B cell (primary cell): Measurements from ENCODE around the gene AMBRA1. TPM values are rescaled to one million over a fixed set of nuclear protein-coding genes. Genes with fewer than 3 reads are reported as not detected.

ENCODE experiments used
- ATAC-seq: fragments of 200-7000 bp; cut with Tn5 transposase; one replicate; pipeline ENCODE4 v1.10.0; 2021; ENCODE audit warnings: low read depth, mild to moderate bottlenecking, moderate number of reproducible peaks, moderate library complexity
- CTCF ChIA-PET: fragments of 350-600 bp; sonication (Branson Sonifier 250); formaldehyde crosslinking; loops from one replicate; lab custom pipeline; 2021; ENCODE audit warnings: antibody characterized with exemption, inconsistent platforms; lab: Charles Lee
- POLR2A ChIA-PET: fragments of 350-600 bp; sonication (Branson Sonifier 250); formaldehyde crosslinking; loops from one replicate; lab custom pipeline; 2021; ENCODE audit warnings: antibody characterized with exemption; lab: Charles Lee
- DNase-seq: peaks from one replicate; pipeline ENCODE4 v3.0.0; 2013
- H2AFZ ChIP-seq: 2 replicates; pipeline ENCODE4 v1.6.1; 2012; ENCODE audit warnings: mild to moderate bottlenecking, low read depth, low read length; ENCODE audit not compliant: insufficient read depth, poor library complexity, severe bottlenecking
- H3K27ac ChIP-seq, 2 donors: 1 replicate in 1 of 2; 2 replicates in 1 of 2; pipeline ENCODE4 v1.5.1; 2012 to 2013; ENCODE audit warnings: low read length in 2 of 2, mild to moderate bottlenecking in 2 of 2, moderate library complexity in 1 of 2
- H3K27me3 ChIP-seq, 4 experiments: fragments of 200-600 bp in 1 of 4; sonication (generic) in 1 of 4; replicated peaks in 1 of 4; 1 replicate in 2 of 4; 2 replicates in 2 of 4; pipeline versions ENCODE4 v1.6.1 to v1.7.0; 2013 to 2016; ENCODE audit warnings: low read length in 3 of 4, mild to moderate bottlenecking in 2 of 4, mixed read lengths in 1 of 4, moderate library complexity in 1 of 4; ENCODE audit not compliant: insufficient read depth in 4 of 4, control insufficient read depth in 3 of 4; ENCODE audit errors: control extremely low read depth in 1 of 4
- H3K36me3 ChIP-seq, 2 experiments: replicated peaks in 1 of 2; 1 replicate in 1 of 2; 2 replicates in 1 of 2; pipeline versions ENCODE4 v1.6.1 to v1.7.1; 2013; ENCODE audit warnings: low read length in 1 of 2; ENCODE audit not compliant: insufficient read depth in 2 of 2, control insufficient read depth in 1 of 2; ENCODE audit errors: control extremely low read depth in 1 of 2, extremely low read depth in 1 of 2
- H3K4me1 ChIP-seq, 2 donors: fragments of 200-600 bp in 1 of 2; sonication (generic) in 1 of 2; 1 replicate in 1 of 2; 2 replicates in 1 of 2; pipeline versions ENCODE4 v1.5.1 to v1.6.1; 2013 to 2017; ENCODE audit warnings: low read length in 2 of 2; ENCODE audit not compliant: control insufficient read depth in 2 of 2, insufficient read depth in 2 of 2
- H3K4me2 ChIP-seq: replicated peaks from 2 replicates; pipeline ENCODE3; 2012; ENCODE audit warnings: mild to moderate bottlenecking, low read depth, low read length; ENCODE audit not compliant: poor library complexity, severe bottlenecking
- H3K4me3 ChIP-seq, 5 experiments: fragments of 200-600 bp in 1 of 5; sonication (generic) in 1 of 5; 1 replicate in 3 of 5; 2 replicates in 2 of 5; pipeline versions ENCODE4 v1.5.1 to v1.7.0; 2011 to 2016; ENCODE audit warnings: low read length in 4 of 5, mild to moderate bottlenecking in 4 of 5, low read depth in 2 of 5, control low read depth in 1 of 5, moderate library complexity in 1 of 5; ENCODE audit not compliant: insufficient read depth in 1 of 5; ENCODE audit errors: control extremely low read depth in 1 of 5, extremely low read depth in 1 of 5
- H3K79me2 ChIP-seq: fragments of 200-600 bp; sonication (generic); one replicate; pipeline ENCODE4 v1.6.0; 2016; ENCODE audit warnings: low read length; ENCODE audit not compliant: control insufficient read depth, insufficient read depth
- H3K9ac ChIP-seq: fragments of 200-600 bp; sonication (generic); 2 replicates; pipeline ENCODE4 v1.6.1; 2017; ENCODE audit warnings: mild to moderate bottlenecking, low read length, moderate library complexity
- H3K9me3 ChIP-seq, 3 donors: one replicate each; pipeline versions ENCODE4 v1.6.1 to v1.7.1; 2013; ENCODE audit warnings: low read length in 2 of 3; ENCODE audit not compliant: control insufficient read depth in 2 of 3, insufficient read depth in 1 of 3; ENCODE audit errors: control extremely low read depth in 1 of 3
- H4K20me1 ChIP-seq: 2 replicates; pipeline ENCODE4 v1.6.0; 2012; ENCODE audit warnings: mild to moderate bottlenecking, low read length; ENCODE audit not compliant: insufficient read depth, control insufficient read depth, poor library complexity, severe bottlenecking
- H3K27ac Mint-ChIP-seq: one replicate; pipeline ENCODE4 v1.8.0; 2021; ENCODE audit warnings: mixed read lengths
- H3K27me3 Mint-ChIP-seq: one replicate; pipeline ENCODE4 v1.8.0; 2021; ENCODE audit warnings: mixed read lengths
- H3K4me1 Mint-ChIP-seq: one replicate; pipeline ENCODE4 v1.8.0; 2021; ENCODE audit warnings: mixed read lengths
- H3K4me3 Mint-ChIP-seq: one replicate; pipeline ENCODE4 v1.8.0; 2021; ENCODE audit warnings: mixed read lengths
- H3K9me3 Mint-ChIP-seq: one replicate; pipeline ENCODE4 v1.8.0; 2022; ENCODE audit warnings: mixed read lengths; ENCODE audit not compliant: insufficient read depth
- EZH2 ChIP-seq: IDR thresholded peaks from 2 replicates; pipeline ENCODE4 v1.6.1; 2012; ENCODE audit warnings: borderline replicate concordance, low read depth, mild to moderate bottlenecking, moderate library complexity, low read length; ENCODE audit not compliant: insufficient read depth, poor library complexity, severe bottlenecking
- WGBS: methylation state at CpG from one replicate; pipeline ENCODE4 v1.1.5; 2013; ENCODE audit warnings: missing lambda C conversion rate; ENCODE audit not compliant: insufficient coverage; 5-methylcytosine and 5-hydroxymethylcytosine counted together
- intact Hi-C: fragments of 100-400 bp; cut with micrococcal nuclease; formaldehyde crosslinking; loops from one replicate; pipeline ENCODE4 v1.10.0; 2022
- polyA plus RNA-seq: library from polyadenylated mRNA; depleted of rRNA; stranded (reverse); fragments of >200 nt; gene quantifications from 2 replicates; pipeline ENCODE4 v1.2.3, GENCODE V29; 2012
- total RNA-seq, 2 donors: library from RNA; stranded (reverse); fragments of 120-200 nt in 1 of 2; gene quantifications; 1 replicate in 1 of 2; 2 replicates in 1 of 2; pipeline versions ENCODE4 v1.2.3 to v1.2.4, GENCODE V29; 2013 to 2022
- TF ChIP-seq, protein P1 (sequence below): fragments of 200-600 bp; IDR thresholded peaks from one replicate; pipeline ENCODE4 v1.8.0; 2022; ENCODE audit warnings: antibody characterized with exemption, mild to moderate bottlenecking

Gene AMBRA1
- total and polyA plus RNA-seq, 2 donors (not counting 1 experiment from before 2014, with no cell fraction given): 13.8 to 36.1 TPM

DNA sequence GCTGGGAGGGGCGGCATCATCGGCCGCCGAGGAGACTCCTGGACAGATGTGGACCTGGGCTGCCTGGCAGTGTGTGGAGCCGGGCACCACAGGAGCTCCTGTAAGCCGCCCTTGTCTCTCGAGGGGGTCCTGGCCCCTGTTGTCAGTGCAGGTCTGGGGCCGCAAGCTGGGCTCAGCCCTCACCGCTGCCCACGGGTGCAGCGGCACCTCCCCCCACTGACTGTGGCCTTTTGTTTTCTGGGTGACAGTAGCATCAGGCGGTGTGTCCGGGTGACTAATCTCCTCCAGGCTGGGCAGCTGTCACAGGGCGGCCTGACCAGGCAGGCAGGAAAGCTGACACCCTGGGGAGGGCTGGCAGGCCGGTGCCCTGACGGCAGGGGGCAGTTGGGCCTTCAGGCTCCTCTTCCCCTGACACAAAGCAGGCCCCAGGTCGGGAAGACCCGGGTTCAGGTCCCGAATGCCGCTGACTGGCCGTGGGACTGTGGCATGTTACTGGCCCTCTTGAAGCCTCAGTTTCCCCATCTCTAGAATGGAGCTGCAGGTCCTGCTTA lies 230.3 kb downstream of the AMBRA1 start:
- no peak overlapping the region for H3K4me3 ChIP-seq
- Mint-ChIP-seq H3K27ac (no peak overlapping the region), H3K9me3 (no peaks in the 10 kb centered on the region), H3K4me3 (no peak overlapping the region), H3K27me3 (no peaks in the 10 kb centered on the region), H3K4me1 (peaks cover 27% of the 10 kb centered on the region)
- TF ChIP-seq EZH2: no peak
- TF ChIP-seq, protein P1, sequence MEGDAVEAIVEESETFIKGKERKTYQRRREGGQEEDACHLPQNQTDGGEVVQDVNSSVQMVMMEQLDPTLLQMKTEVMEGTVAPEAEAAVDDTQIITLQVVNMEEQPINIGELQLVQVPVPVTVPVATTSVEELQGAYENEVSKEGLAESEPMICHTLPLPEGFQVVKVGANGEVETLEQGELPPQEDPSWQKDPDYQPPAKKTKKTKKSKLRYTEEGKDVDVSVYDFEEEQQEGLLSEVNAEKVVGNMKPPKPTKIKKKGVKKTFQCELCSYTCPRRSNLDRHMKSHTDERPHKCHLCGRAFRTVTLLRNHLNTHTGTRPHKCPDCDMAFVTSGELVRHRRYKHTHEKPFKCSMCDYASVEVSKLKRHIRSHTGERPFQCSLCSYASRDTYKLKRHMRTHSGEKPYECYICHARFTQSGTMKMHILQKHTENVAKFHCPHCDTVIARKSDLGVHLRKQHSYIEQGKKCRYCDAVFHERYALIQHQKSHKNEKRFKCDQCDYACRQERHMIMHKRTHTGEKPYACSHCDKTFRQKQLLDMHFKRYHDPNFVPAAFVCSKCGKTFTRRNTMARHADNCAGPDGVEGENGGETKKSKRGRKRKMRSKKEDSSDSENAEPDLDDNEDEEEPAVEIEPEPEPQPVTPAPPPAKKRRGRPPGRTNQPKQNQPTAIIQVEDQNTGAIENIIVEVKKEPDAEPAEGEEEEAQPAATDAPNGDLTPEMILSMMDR: no peak
- no peaks in the 10 kb centered on the region for H3K9me3 ChIP-seq
- no peak overlapping the region for H3K9ac ChIP-seq
- H4K20me1 ChIP-seq: peaks cover 73% of the 10 kb centered on the region
- ATAC-seq (no peak), DNase-seq (no peak)
- no peak overlapping the region for H3K4me2 ChIP-seq
- H3K27me3 ChIP-seq: no peaks in the 10 kb centered on the region
- no peak overlapping the region for H2AFZ ChIP-seq
- intact Hi-C loops: no loop called here
- ChIA-PET CTCF (interaction anchor here (1.4 to 1.9 kb wide), 2 partner anchors 11 to 124 kb away, joined by 3 to 4 read pairs; no protein-coding TSS in a partner anchor), POLR2A (no interaction called here)
- H3K27ac ChIP-seq: no peak overlapping the region
- peaks cover 48% of the 10 kb centered on the region for H3K79me2 ChIP-seq
- peaks cover 19 to 30% of the 10 kb centered on the region in 2 donors for H3K4me1 ChIP-seq
- peaks cover 0 to 5% of the 10 kb centered on the region in 2 experiments for H3K36me3 ChIP-seq
- 93% methylated on average over 19 of the region's 21 CpGs for WGBS

DNA sequence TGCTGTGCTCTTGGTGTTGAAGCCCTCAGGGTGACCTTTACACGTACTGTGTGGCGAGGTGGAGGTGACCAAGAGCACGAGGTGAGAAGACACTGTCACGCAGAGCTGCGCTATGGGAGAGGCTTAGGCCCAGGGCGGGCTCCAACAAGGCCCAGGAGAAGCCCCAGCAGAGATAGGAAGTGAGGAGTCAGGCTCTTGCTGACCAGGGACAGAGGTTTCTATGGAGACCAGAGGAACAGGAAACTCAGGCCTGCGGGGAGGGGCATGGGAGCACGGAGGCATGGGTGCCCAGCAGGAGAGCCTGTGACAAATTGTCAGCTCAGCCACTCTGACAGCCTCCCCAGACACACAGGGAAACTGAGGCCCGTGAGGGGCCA lies 230.8 kb downstream of the AMBRA1 start:
- Histone ChIP-seq H3K79me2 (peaks cover 48% of the 10 kb centered on the region), H3K27ac (no peak overlapping the region), H3K27me3 (no peaks in the 10 kb centered on the region), H2AFZ (no peak overlapping the region), H3K4me1 (peaks cover 19 to 30% of the 10 kb centered on the region in 2 donors), H3K4me2 (no peak overlapping the region), H3K9me3 (no peaks in the 10 kb centered on the region), H3K9ac (no peak overlapping the region), H3K4me3 (no peak overlapping the region), H4K20me1 (peaks cover 69% of the 10 kb centered on the region), H3K36me3 (no peaks in the 10 kb centered on the region)
- intact Hi-C loops: no loop called here
- Mint-ChIP-seq H3K27me3 (no peaks in the 10 kb centered on the region), H3K9me3 (no peaks in the 10 kb centered on the region), H3K4me3 (peak overlapping the region; percentile 37), H3K4me1 (peaks cover 27% of the 10 kb centered on the region), H3K27ac (no peak overlapping the region)
- CTCF ChIA-PET: interaction anchor here (1.4 to 1.9 kb wide), 2 partner anchors 10 to 124 kb away, joined by 3 to 4 read pairs; no protein-coding TSS in a partner anchor
- POLR2A ChIA-PET: no interaction called here
- WGBS: 78% methylated on average over 9 of the region's 9 CpGs
- ATAC-seq: no peak
- TF ChIP-seq, protein P1: no peak
- no peak for TF ChIP-seq EZH2
- DNase-seq: no peak
